ENCODE data around the gene GREB1. TPM values are rescaled to one million over a fixed set of nuclear protein-coding genes. Genes with fewer than 3 reads are reported as not detected.

Gene GREB1
- total RNA-seq, 2 experiments from 2014 or later, result 0.10 to 0.29 TPM

DNA sequence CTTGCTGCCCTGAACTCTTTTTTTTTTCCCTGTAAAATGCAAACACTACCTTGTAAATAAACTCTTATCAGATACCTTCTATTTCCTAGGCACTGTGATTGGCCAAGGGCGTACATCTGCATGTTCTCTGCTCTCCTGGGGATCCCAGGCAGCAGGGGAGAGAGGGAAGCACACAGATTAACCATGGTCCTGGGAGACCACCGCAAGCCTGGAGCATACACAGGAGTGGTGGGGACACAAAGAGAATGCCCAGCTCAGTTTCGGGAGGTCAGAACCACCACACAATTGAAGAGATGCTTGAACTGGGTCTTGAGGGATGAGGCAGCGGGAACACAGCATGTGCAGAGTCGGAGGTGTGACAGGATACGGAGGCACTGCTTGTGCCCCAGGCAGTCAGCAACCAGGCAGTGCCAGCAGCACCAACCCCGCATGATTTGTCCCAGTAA is 2.1 kb downstream of the GREB1 start:
- peaks cover 22% of the 10 kb centered on the region for H3K27me3 Mint-ChIP-seq
- H3K27ac Mint-ChIP-seq, result no peak overlapping the region
- no peaks in the 10 kb centered on the region for H3K4me1 Mint-ChIP-seq
- no peak for DNase-seq
- ChIA-PET POLR2A (no interaction called here), CTCF (no interaction called here)
- no peak overlapping the region for H3K4me3 Mint-ChIP-seq
- H3K36me3 Mint-ChIP-seq (ENCODE audit: low read depth), result no peaks in the 10 kb centered on the region
- no peaks in the 10 kb centered on the region for H3K9me3 Mint-ChIP-seq

GRCh38 chr2:11537951-11538350 is 4.1 kb downstream of the GREB1 start:
- H3K4me1 Mint-ChIP-seq, result no peaks in the 10 kb centered on the region
- ChIA-PET CTCF (no interaction called here), POLR2A (no interaction called here)
- H3K36me3 Mint-ChIP-seq (ENCODE audit: low read depth), result no peaks in the 10 kb centered on the region
- DNase-seq, result no peak
- H3K9me3 Mint-ChIP-seq, result no peaks in the 10 kb centered on the region
- peaks cover 28% of the 10 kb centered on the region for H3K27me3 Mint-ChIP-seq
- no peak overlapping the region for H3K27ac Mint-ChIP-seq
- no peak overlapping the region for H3K4me3 Mint-ChIP-seq

DNA sequence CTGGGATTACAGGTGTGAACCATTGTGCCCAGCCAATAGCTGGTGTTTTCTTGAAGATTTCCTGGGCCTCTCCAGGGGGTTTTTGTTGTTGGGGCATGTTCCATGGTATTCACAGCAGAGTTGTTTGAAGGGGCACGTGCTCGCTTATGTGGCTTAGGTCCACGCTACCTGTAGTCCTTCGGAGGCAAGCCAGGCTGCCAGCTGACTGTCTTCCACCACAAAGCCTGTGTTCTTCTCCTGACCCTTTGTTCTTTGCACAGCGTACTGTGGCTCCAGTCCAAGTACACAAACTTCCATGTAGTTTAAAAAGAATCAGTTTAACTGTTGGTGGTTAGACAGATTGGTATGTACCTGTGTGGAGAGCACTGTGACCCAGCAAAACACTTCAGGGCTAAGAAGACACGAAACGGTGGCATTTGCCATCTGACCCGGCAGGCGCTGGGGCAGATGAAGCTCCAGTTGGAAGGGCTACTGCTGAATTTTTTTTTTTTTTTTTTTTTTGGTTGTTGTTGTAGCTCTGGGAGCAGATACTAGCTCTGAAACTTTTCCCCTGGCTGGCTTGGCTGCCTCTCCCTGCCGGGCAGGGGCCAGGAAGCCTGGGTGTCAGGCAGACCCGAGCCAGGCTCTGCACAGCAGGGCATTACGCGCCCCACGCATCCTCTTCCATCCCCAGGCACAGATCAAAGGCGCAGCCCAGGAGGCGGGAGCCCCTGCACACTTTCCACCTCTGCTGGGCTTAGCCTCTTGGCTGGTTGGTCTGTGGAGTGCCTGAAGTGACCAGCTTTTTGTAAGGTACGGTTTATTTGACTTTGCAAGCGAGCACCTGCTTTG is 5.7 kb downstream of the GREB1 start:
- H3K27ac Mint-ChIP-seq, result no peak overlapping the region
- ChIA-PET CTCF (no interaction called here), POLR2A (interaction anchor here (0.7 kb wide), 1 partner anchor 648 kb away, joined by 5 read pairs; no protein-coding TSS in a partner anchor)
- H3K27me3 Mint-ChIP-seq, result peaks cover 20% of the 10 kb centered on the region
- no peak overlapping the region for H3K4me3 Mint-ChIP-seq
- H3K9me3 Mint-ChIP-seq, result no peaks in the 10 kb centered on the region
- H3K4me1 Mint-ChIP-seq, result no peaks in the 10 kb centered on the region
- no peaks in the 10 kb centered on the region for H3K36me3 Mint-ChIP-seq (ENCODE audit: low read depth)
- no peak for DNase-seq

DNA sequence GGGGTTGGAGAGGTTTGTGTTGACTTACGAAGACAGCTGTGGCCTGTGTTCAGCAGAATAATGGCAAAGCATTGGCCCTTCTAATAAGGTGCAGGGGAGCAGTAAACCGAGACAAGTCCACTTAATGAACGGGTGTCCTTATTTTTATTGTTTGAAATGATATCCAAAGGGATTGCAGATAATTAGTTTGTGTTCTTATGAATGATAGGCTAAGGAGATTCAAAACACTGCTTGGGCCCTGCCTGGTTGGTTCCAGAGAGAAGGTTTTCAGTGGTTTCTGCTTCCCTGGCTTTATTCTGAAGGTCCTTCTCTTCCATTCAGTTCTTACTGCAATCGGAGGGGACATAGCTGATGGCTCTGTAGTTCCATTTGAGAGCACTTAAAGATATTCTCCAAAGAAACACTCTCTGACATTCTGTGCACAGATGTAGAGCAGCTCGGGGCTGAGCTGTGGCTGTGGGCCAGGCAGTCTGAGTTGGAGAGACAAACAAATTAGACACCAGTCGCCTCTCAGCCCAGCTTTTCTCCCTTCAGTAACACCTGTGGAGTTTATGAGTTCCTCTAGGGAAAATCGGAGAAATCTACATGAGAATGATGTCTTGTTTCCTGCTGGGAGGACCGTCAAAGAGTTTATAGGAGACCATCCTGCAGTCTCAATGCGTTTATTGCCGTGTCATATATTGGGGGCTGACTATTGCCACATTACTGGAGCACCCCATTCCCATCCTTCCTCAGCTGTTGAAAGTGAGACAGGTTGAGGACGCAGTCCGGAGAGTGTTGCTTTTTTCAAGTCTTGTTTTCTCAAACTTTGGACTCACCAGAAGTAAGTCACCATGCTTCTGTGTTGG is 6.5 kb downstream of the GREB1 start:
- Mint-ChIP-seq H3K27ac (no peak overlapping the region), H3K4me3 (no peak overlapping the region), H3K4me1 (no peaks in the 10 kb centered on the region), H3K27me3 (peaks cover 17% of the 10 kb centered on the region), H3K36me3 (ENCODE audit: low read depth) (no peaks in the 10 kb centered on the region), H3K9me3 (no peaks in the 10 kb centered on the region)
- ChIA-PET CTCF (no interaction called here), POLR2A (interaction anchor here (0.7 kb wide), 1 partner anchor 649 kb away, joined by 5 read pairs; no protein-coding TSS in a partner anchor)
- DNase-seq, result no peak

DNA sequence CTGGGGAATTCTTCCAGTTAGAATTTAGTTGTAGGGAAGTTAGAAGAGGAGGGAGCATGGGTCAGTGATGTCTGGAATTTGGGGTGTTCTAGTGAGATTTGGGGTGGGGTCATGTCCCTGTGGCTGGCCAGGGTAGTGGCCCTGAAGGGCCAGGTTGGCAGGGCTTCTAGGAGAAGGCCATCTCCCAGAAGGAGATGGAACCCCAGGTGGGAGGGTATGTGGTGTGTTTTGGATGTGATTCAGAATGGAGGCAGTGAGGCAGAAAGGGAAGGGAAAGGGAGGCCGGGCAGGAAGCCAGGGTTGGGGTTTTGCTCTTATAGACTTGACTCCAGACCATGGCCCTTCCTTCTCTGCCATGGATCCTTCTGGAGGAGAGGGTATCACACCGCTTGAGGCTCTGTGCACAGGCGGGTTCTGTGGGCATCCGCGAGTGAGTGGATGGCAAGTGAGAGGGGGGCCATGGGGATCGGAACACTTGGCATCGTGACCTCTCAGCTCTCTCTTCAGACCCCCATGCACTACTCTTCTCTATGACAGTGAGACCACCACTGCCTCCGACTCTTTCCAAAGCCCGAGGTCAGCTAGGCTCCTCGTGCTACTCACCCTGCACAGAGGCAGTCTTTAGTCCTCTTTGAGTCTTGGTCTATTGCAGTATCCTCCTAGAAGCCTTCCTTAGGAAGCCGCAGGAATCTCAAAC is 7.3 kb downstream of the GREB1 start:
- CTCF ChIA-PET, result no interaction called here
- peaks cover 11% of the 10 kb centered on the region for H3K27me3 Mint-ChIP-seq

DNA sequence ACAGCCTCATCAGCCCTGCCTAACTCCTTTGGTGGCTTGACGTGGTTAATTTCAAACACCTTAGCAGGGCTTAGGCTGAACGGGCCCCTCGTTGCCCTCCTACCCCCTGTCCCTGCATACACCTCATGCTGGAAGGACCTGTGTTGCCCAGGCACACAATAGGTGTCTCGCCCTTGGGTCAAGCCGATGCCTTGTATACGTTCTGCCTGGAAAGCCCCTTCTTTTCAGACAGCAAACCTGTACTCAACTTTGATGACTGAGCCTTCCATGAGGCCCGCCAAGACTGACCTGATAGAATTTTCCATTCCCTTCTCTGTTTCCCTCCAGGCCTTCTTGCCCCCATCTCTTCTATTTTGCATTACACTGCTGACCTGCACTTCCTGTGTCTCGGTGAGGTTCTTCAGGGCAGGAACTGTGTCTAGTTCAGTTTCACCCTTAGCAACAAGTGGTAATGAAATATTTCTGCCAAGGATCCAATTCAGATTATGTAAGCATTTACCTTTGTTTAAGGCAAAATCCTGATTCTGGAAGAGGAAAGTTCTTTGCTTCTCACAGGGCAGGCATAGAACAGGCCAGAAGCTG is 7.9 kb downstream of the GREB1 start:
- Mint-ChIP-seq H3K4me3 (no peak overlapping the region), H3K36me3 (ENCODE audit: low read depth) (no peaks in the 10 kb centered on the region), H3K27me3 (peaks cover 6% of the 10 kb centered on the region), H3K4me1 (no peaks in the 10 kb centered on the region), H3K9me3 (no peaks in the 10 kb centered on the region), H3K27ac (no peak overlapping the region)
- DNase-seq, result no peak
- ChIA-PET CTCF (interaction anchor here (0.6 kb wide), 1 partner anchor 321 kb away, joined by 3 read pairs; no protein-coding TSS in a partner anchor), POLR2A (interaction anchor here (0.5 kb wide), 1 partner anchor 900 kb away, joined by 5 read pairs; no protein-coding TSS in a partner anchor)

More for the DNA sequence above, 7.3 kb downstream of the GREB1 start:
- no peak for DNase-seq
- POLR2A ChIA-PET, result no interaction called here
- Mint-ChIP-seq H3K36me3 (ENCODE audit: low read depth) (no peaks in the 10 kb centered on the region), H3K4me1 (no peaks in the 10 kb centered on the region), H3K9me3 (no peaks in the 10 kb centered on the region), H3K27ac (no peak overlapping the region), H3K4me3 (no peak overlapping the region)

- H3K27me3 Mint-ChIP-seq, result peaks cover 10% of the 10 kb centered on the region
- ChIA-PET POLR2A (interaction anchor here (0.5 kb wide), 1 partner anchor 901 kb away, joined by 5 read pairs; no protein-coding TSS in a partner anchor), CTCF (interaction anchor here (0.6 kb wide), 1 partner anchor 321 kb away, joined by 3 read pairs; no protein-coding TSS in a partner anchor)
- no peak for DNase-seq
- H3K27ac Mint-ChIP-seq, result no peak overlapping the region
- H3K9me3 Mint-ChIP-seq, result no peaks in the 10 kb centered on the region
- no peak overlapping the region for H3K4me3 Mint-ChIP-seq
- no peaks in the 10 kb centered on the region for H3K36me3 Mint-ChIP-seq (ENCODE audit: low read depth)
- no peaks in the 10 kb centered on the region for H3K4me1 Mint-ChIP-seq
Observed at GRCh38 chr2:11542275-11542819, 8.5 kb downstream of the GREB1 start.

DNA sequence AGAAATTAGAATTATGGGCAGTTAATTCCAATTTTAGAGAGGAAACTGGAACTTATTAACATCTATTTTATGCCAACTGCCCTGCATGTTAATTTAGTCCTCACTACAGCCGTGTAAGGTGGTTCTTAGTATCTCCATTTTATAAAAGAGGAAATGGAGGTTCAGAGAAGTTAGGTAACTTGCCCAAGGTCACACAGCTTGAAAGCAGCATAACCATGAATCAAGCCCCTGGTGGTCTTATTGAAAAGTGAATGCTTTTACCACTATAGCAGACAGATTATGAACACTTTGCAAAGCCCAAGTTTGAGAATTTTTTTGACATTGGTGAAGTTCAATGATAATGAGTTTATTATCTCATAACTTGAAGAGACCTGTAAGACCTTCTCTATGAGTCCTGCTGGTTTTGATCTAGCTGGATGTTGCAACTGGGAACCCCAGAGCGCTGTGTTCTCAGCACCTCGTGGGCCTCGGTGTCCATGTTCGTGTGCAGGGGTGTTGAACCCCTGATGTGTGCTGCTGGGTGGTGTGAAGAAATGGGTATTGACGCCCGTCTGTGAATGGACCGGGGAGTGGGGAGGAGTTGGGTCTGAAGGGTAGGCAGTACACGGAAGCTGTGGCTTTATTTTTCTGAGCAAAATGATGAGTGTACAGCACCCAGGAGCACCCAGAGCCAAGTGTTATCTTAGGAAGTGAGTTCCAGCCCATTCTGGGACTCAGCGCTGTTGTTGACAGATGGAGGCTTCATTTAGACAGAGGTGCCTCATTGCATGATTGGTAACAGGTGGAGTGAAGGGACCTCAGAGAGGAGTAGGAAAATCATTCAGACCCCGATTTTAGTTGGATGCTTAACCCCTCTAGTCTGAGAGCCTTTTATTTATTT is 9.7 kb downstream of the GREB1 start:
- Mint-ChIP-seq H3K36me3 (ENCODE audit: low read depth) (no peaks in the 10 kb centered on the region), H3K4me3 (no peak overlapping the region), H3K27me3 (peaks cover 16% of the 10 kb centered on the region), H3K4me1 (no peaks in the 10 kb centered on the region), H3K27ac (no peak overlapping the region), H3K9me3 (no peaks in the 10 kb centered on the region)
- CTCF ChIA-PET, result no interaction called here
- POLR2A ChIA-PET, result no interaction called here
- no peak for DNase-seq

GRCh38 chr2:11546072-11546471 is 12.2 kb downstream of the GREB1 start:
- ChIA-PET POLR2A (no interaction called here), CTCF (no interaction called here)
- Mint-ChIP-seq H3K4me1 (no peaks in the 10 kb centered on the region), H3K27me3 (peaks cover 16% of the 10 kb centered on the region), H3K9me3 (no peaks in the 10 kb centered on the region), H3K27ac (no peak overlapping the region), H3K4me3 (no peak overlapping the region), H3K36me3 (ENCODE audit: low read depth) (no peaks in the 10 kb centered on the region)
- no peak for DNase-seq

DNA sequence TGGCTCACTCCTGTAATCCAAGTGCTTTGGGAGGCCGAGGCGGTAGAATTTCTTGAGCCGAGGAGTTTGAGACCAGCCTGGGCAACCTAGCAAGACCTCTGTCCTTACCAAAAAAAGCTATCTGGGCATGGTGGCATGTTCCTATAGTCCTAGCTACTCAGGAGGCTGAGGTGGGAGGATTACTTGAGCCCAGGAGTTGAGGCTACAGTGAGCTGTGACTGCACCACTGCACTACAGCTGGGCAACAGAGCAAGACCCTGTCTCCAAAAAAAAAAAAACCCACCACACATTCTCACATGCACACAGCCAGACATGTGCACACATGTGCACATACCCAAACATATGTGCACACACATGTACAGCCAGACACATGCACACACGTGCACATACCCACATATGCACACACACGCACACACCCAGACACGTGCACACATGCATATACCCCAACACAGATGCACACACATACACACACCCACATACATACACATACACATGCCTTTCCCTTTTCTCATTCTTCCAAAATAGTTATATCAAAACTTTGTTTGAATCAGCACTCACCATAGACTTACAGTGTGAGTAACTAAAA is 14.2 kb downstream of the GREB1 start:
- no peaks in the 10 kb centered on the region for H3K9me3 Mint-ChIP-seq
- DNase-seq, result no peak
- no peaks in the 10 kb centered on the region for H3K4me1 Mint-ChIP-seq
- peaks cover 11% of the 10 kb centered on the region for H3K27me3 Mint-ChIP-seq
- CTCF ChIA-PET, result interaction anchor here (1.2 to 1.4 kb wide), 2 partner anchors 13 to 36 kb away, joined by 3 read pairs; no protein-coding TSS in a partner anchor
- POLR2A ChIA-PET, result no interaction called here
- H3K36me3 Mint-ChIP-seq (ENCODE audit: low read depth), result no peaks in the 10 kb centered on the region
- H3K4me3 Mint-ChIP-seq, result no peak overlapping the region
- no peak overlapping the region for H3K27ac Mint-ChIP-seq

DNA sequence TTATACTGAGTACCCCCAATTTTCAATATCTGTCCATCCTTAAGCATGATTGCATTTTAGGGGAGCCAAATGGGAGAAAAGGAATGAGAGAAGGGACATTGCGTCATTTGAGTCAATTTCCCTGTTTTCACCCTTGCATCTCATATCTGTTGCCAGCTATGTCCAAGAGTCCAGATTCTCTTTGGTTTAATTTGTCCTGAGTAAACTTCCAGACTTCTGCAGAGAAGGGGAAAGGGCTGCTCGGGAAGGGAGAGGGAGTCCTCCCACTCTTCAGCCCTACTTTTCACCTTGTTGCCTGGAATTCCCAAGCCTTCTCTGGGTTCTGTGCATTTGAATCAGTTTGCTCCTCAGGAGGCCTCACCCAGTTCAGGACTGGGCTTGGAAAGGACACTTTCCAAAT is 16.5 kb downstream of the GREB1 start:
- no peaks in the 10 kb centered on the region for H3K4me1 Mint-ChIP-seq
- DNase-seq, result no peak
- no peaks in the 10 kb centered on the region for H3K9me3 Mint-ChIP-seq
- H3K36me3 Mint-ChIP-seq (ENCODE audit: low read depth), result no peaks in the 10 kb centered on the region
- ChIA-PET CTCF (interaction anchor here (0.9 kb wide), 1 partner anchor 34 kb away, joined by 3 read pairs; no protein-coding TSS in a partner anchor), POLR2A (no interaction called here)
- no peak overlapping the region for H3K4me3 Mint-ChIP-seq
- no peak overlapping the region for H3K27ac Mint-ChIP-seq
- H3K27me3 Mint-ChIP-seq, result peaks cover 20% of the 10 kb centered on the region
